CD8-positive, alpha-beta memory T cell (primary cell): ENCODE data around the gene SLIT2. TPM values are rescaled to one million over a fixed set of nuclear protein-coding genes. Genes with fewer than 3 reads are reported as not detected.

Experiments used
- CTCF ChIA-PET: fragments of 350-600 bp; sonication (Branson Sonifier 250); formaldehyde crosslinking; loops from one replicate; lab custom pipeline; 2021; ENCODE audit warnings: antibody characterized with exemption; lab: Charles Lee
- POLR2A ChIA-PET: fragments of 350-600 bp; sonication (Branson Sonifier 250); formaldehyde crosslinking; loops from one replicate; lab custom pipeline; 2021; ENCODE audit warnings: antibody characterized with exemption; lab: Charles Lee
- DNase-seq, 5 donors: peaks; one replicate each; pipeline versions ENCODE4 v3.0.0 to v3.0.0-alpha.2; 2020 to 2022; ENCODE audit warnings: mixed read lengths in 1 of 5
- H3K27ac ChIP-seq: one replicate; pipeline ENCODE4 v1.7.0; 2013; ENCODE audit warnings: low read depth, mild to moderate bottlenecking, low read length, moderate library complexity
- H3K27me3 ChIP-seq: 2 replicates; pipeline ENCODE4 v1.7.0; 2013; ENCODE audit warnings: low read length, mild to moderate bottlenecking; ENCODE audit not compliant: insufficient read depth, poor library complexity, severe bottlenecking
- H3K36me3 ChIP-seq: 2 replicates; pipeline ENCODE4 v1.7.0; 2013; ENCODE audit warnings: mild to moderate bottlenecking, low read length, moderate library complexity; ENCODE audit not compliant: insufficient read depth
- H3K4me1 ChIP-seq: 2 replicates; pipeline ENCODE4 v1.7.0; 2013; ENCODE audit warnings: mild to moderate bottlenecking, low read length, moderate library complexity; ENCODE audit not compliant: insufficient read depth
- H3K4me3 ChIP-seq: 2 replicates; pipeline ENCODE4 v1.7.0; 2013; ENCODE audit warnings: mild to moderate bottlenecking, low read length
- H3K9me3 ChIP-seq: 2 replicates; pipeline ENCODE4 v1.7.0; 2013; ENCODE audit warnings: mild to moderate bottlenecking, low read length
- H3K27ac Mint-ChIP-seq, 8 donors: one replicate each; pipeline ENCODE4 v1.8.0; 2020 to 2021; ENCODE audit warnings: mixed read lengths in 8 of 8, mild to moderate bottlenecking in 6 of 8, inconsistent platforms in 3 of 8, moderate library complexity in 3 of 8
- H3K27me3 Mint-ChIP-seq, 2 donors: one replicate each; pipeline ENCODE4 v1.8.0; 2020 to 2021; ENCODE audit warnings: mixed read lengths in 2 of 2, mild to moderate bottlenecking in 1 of 2, moderate library complexity in 1 of 2
- H3K36me3 Mint-ChIP-seq, 3 donors: one replicate each; pipeline ENCODE4 v1.8.0; 2020 to 2021; ENCODE audit warnings: mixed read lengths in 3 of 3, inconsistent platforms in 1 of 3, mild to moderate bottlenecking in 1 of 3
- H3K4me1 Mint-ChIP-seq, 3 donors: one replicate each; pipeline ENCODE4 v1.8.0; 2020 to 2021; ENCODE audit warnings: mixed read lengths in 3 of 3, inconsistent platforms in 1 of 3, mild to moderate bottlenecking in 1 of 3
- H3K4me3 Mint-ChIP-seq, 7 donors: one replicate each; pipeline ENCODE4 v1.8.0; 2020 to 2021; ENCODE audit warnings: mixed read lengths in 7 of 7, mild to moderate bottlenecking in 6 of 7, moderate library complexity in 4 of 7, inconsistent platforms in 2 of 7
- H3K9me3 Mint-ChIP-seq, 5 donors: one replicate each; pipeline ENCODE4 v1.8.0; 2020 to 2022; ENCODE audit warnings: mixed read lengths in 5 of 5, mild to moderate bottlenecking in 3 of 5, moderate library complexity in 2 of 5, inconsistent platforms in 1 of 5
- polyA plus RNA-seq: library from polyadenylated mRNA; unstranded; fragments of 300-500 nt; fragmentation: Illumina TruSeq; gene quantifications from one replicate; pipeline ENCODE4 v1.2.3, GENCODE V29; 2021
- total RNA-seq, 2 experiments: library from RNA; stranded (reverse); gene quantifications; one replicate each; pipeline ENCODE4 v1.2.3, GENCODE V29; 2021

Gene SLIT2
- total and polyA plus RNA-seq, 3 experiments from 2014 or later, result not detected

GRCh38 chr4:20283039-20283438 lies 31.3 kb downstream of the SLIT2 start:
- Histone ChIP-seq H3K4me3 (no peak overlapping the region), H3K36me3 (no peaks in the 10 kb centered on the region), H3K9me3 (no peaks in the 10 kb centered on the region), H3K27ac (no peak overlapping the region), H3K27me3 (no peaks in the 10 kb centered on the region), H3K4me1 (no peaks in the 10 kb centered on the region)
- CTCF ChIA-PET, result no interaction called here
- Mint-ChIP-seq H3K9me3 (peaks cover 0 to 11% (median 2%) of the 10 kb centered on the region in 5 donors), H3K4me1 (no peaks in the 10 kb centered on the region), H3K36me3 (no peaks in the 10 kb centered on the region), H3K4me3 (no peak overlapping the region), H3K27me3 (no peaks in the 10 kb centered on the region), H3K27ac (no peak overlapping the region)
- no peak for DNase-seq
- POLR2A ChIA-PET, result no interaction called here

- peaks cover 0 to under 1% (median 0%) of the 10 kb centered on the region in 3 donors for H3K36me3 Mint-ChIP-seq
- POLR2A ChIA-PET, result no interaction called here
- DNase-seq, result no peak
- H3K36me3 ChIP-seq, result no peaks in the 10 kb centered on the region
- no peak overlapping the region for H3K27ac ChIP-seq
- H3K4me1 ChIP-seq, result no peaks in the 10 kb centered on the region
- H3K9me3 Mint-ChIP-seq, result peaks cover 0 to 11% (median 2%) of the 10 kb centered on the region in 5 donors
- CTCF ChIA-PET, result no interaction called here
- no peak overlapping the region for H3K4me3 ChIP-seq
- no peaks in the 10 kb centered on the region for H3K27me3 ChIP-seq
- H3K4me3 Mint-ChIP-seq, result no peak overlapping the region
- no peaks in the 10 kb centered on the region for H3K9me3 ChIP-seq
- H3K4me1 Mint-ChIP-seq, result no peaks in the 10 kb centered on the region
- H3K27me3 Mint-ChIP-seq, result no peaks in the 10 kb centered on the region
- no peak overlapping the region for H3K27ac Mint-ChIP-seq
These were observed 33.3 kb downstream of the SLIT2 start for GRCh38 chr4:20284990-20285389.

GRCh38 chr4:20287246-20287645 lies 35.5 kb downstream of the SLIT2 start:
- H3K4me3 ChIP-seq, result no peak overlapping the region
- H3K36me3 Mint-ChIP-seq, result peaks cover 0 to 1% (median 0%) of the 10 kb centered on the region in 3 donors
- H3K4me1 ChIP-seq, result no peaks in the 10 kb centered on the region
- no peaks in the 10 kb centered on the region for H3K36me3 ChIP-seq
- no peak overlapping the region for H3K27ac Mint-ChIP-seq
- H3K9me3 ChIP-seq, result no peaks in the 10 kb centered on the region
- CTCF ChIA-PET, result no interaction called here
- H3K27me3 Mint-ChIP-seq, result no peaks in the 10 kb centered on the region
- POLR2A ChIA-PET, result no interaction called here
- peaks cover under 1 to 11% (median 5%) of the 10 kb centered on the region in 5 donors for H3K9me3 Mint-ChIP-seq
- H3K4me3 Mint-ChIP-seq, result no peak overlapping the region
- H3K27me3 ChIP-seq, result no peaks in the 10 kb centered on the region
- DNase-seq, result no peak
- H3K4me1 Mint-ChIP-seq, result no peaks in the 10 kb centered on the region
- no peak overlapping the region for H3K27ac ChIP-seq

GRCh38 chr4:20288047-20288650 lies 36.4 kb downstream of the SLIT2 start:
- H3K27ac Mint-ChIP-seq, result no peak overlapping the region
- H3K4me3 Mint-ChIP-seq, result no peak overlapping the region
- POLR2A ChIA-PET, result no interaction called here
- Histone ChIP-seq H3K4me1 (no peaks in the 10 kb centered on the region), H3K27ac (no peak overlapping the region), H3K9me3 (no peaks in the 10 kb centered on the region), H3K36me3 (no peaks in the 10 kb centered on the region), H3K4me3 (no peak overlapping the region), H3K27me3 (no peaks in the 10 kb centered on the region)
- H3K4me1 Mint-ChIP-seq, result no peaks in the 10 kb centered on the region
- no peaks in the 10 kb centered on the region for H3K27me3 Mint-ChIP-seq
- CTCF ChIA-PET, result no interaction called here
- no peak for DNase-seq
- peaks cover 0 to 1% (median 0%) of the 10 kb centered on the region in 3 donors for H3K36me3 Mint-ChIP-seq
- H3K9me3 Mint-ChIP-seq, result peaks cover 2 to 12% (median 7%) of the 10 kb centered on the region in 5 donors

- H3K4me3 Mint-ChIP-seq, result no peak overlapping the region
- ChIA-PET CTCF (no interaction called here), POLR2A (no interaction called here)
These were observed 37.3 kb downstream of the SLIT2 start for GRCh38 chr4:20288846-20289512.

GRCh38 chr4:20289782-20290181 lies 38.1 kb downstream of the SLIT2 start:
- Histone ChIP-seq H3K4me1 (no peaks in the 10 kb centered on the region), H3K9me3 (no peaks in the 10 kb centered on the region), H3K27ac (no peak overlapping the region), H3K27me3 (no peaks in the 10 kb centered on the region), H3K36me3 (no peaks in the 10 kb centered on the region), H3K4me3 (no peak overlapping the region)
- no peaks in the 10 kb centered on the region for H3K4me1 Mint-ChIP-seq
- DNase-seq, result no peak
- H3K27me3 Mint-ChIP-seq, result no peaks in the 10 kb centered on the region
- no peak overlapping the region for H3K4me3 Mint-ChIP-seq
- no peak overlapping the region for H3K27ac Mint-ChIP-seq
- ChIA-PET POLR2A (no interaction called here), CTCF (no interaction called here)
- H3K9me3 Mint-ChIP-seq, result peaks cover 2 to 18% (median 7%) of the 10 kb centered on the region in 5 donors
- H3K36me3 Mint-ChIP-seq, result peaks cover 0 to 1% (median 0%) of the 10 kb centered on the region in 3 donors

More at GRCh38 chr4:20288846-20289512, 37.3 kb downstream of the SLIT2 start:
- no peaks in the 10 kb centered on the region for H3K4me1 Mint-ChIP-seq
- H3K27me3 ChIP-seq, result no peaks in the 10 kb centered on the region
- no peak overlapping the region for H3K27ac ChIP-seq
- peaks cover 2 to 12% (median 7%) of the 10 kb centered on the region in 5 donors for H3K9me3 Mint-ChIP-seq
- no peak overlapping the region for H3K4me3 ChIP-seq
- H3K36me3 Mint-ChIP-seq, result peaks cover 0 to 1% (median 0%) of the 10 kb centered on the region in 3 donors
- no peaks in the 10 kb centered on the region for H3K4me1 ChIP-seq
- H3K27me3 Mint-ChIP-seq, result no peaks in the 10 kb centered on the region
- no peaks in the 10 kb centered on the region for H3K9me3 ChIP-seq
- no peak for DNase-seq
- no peaks in the 10 kb centered on the region for H3K36me3 ChIP-seq
- H3K27ac Mint-ChIP-seq, result no peak overlapping the region

GRCh38 chr4:20292739-20293138 lies 41.0 kb downstream of the SLIT2 start:
- peaks cover 3 to 9% (median 5%) of the 10 kb centered on the region in 5 donors for H3K9me3 Mint-ChIP-seq
- H3K4me3 Mint-ChIP-seq, result no peak overlapping the region
- peaks cover 0 to 1% (median 0%) of the 10 kb centered on the region in 3 donors for H3K36me3 Mint-ChIP-seq
- no peaks in the 10 kb centered on the region for H3K4me1 Mint-ChIP-seq
- Histone ChIP-seq H3K36me3 (no peaks in the 10 kb centered on the region), H3K27ac (no peak overlapping the region), H3K4me3 (no peak overlapping the region), H3K27me3 (no peaks in the 10 kb centered on the region), H3K4me1 (no peaks in the 10 kb centered on the region), H3K9me3 (no peaks in the 10 kb centered on the region)
- DNase-seq, result no peak
- H3K27me3 Mint-ChIP-seq, result no peaks in the 10 kb centered on the region
- ChIA-PET CTCF (no interaction called here), POLR2A (no interaction called here)
- no peak overlapping the region for H3K27ac Mint-ChIP-seq

GRCh38 chr4:20297261-20297660 lies 45.6 kb downstream of the SLIT2 start:
- DNase-seq, result no peak
- ChIA-PET POLR2A (no interaction called here), CTCF (no interaction called here)
- peaks cover 1 to 12% (median 3%) of the 10 kb centered on the region in 5 donors for H3K9me3 Mint-ChIP-seq
- Histone ChIP-seq H3K4me1 (no peaks in the 10 kb centered on the region), H3K4me3 (no peak overlapping the region), H3K27ac (no peak overlapping the region), H3K9me3 (no peaks in the 10 kb centered on the region), H3K36me3 (no peaks in the 10 kb centered on the region), H3K27me3 (no peaks in the 10 kb centered on the region)
- no peaks in the 10 kb centered on the region for H3K27me3 Mint-ChIP-seq
- no peak overlapping the region for H3K4me3 Mint-ChIP-seq
- H3K36me3 Mint-ChIP-seq, result no peaks in the 10 kb centered on the region
- no peaks in the 10 kb centered on the region for H3K4me1 Mint-ChIP-seq
- H3K27ac Mint-ChIP-seq, result no peak overlapping the region
